DMS114 treated with DMSO at 0.1 percent for 48 hours (cell line): ENCODE measurements around the gene CACNA1I.
"Not testable (repeated sequence)": the region's sequence is repeated elsewhere in the genome, so short reads cannot be mapped to it uniquely, and the experiment has no call there.

Experiments used
- DNase-seq: peaks from one replicate; lab custom pipeline; 2025; ENCODE audit not compliant: unreplicated experiment; lab: John Stamatoyannopoulos, UW

The CACNA1I gene

DNA sequence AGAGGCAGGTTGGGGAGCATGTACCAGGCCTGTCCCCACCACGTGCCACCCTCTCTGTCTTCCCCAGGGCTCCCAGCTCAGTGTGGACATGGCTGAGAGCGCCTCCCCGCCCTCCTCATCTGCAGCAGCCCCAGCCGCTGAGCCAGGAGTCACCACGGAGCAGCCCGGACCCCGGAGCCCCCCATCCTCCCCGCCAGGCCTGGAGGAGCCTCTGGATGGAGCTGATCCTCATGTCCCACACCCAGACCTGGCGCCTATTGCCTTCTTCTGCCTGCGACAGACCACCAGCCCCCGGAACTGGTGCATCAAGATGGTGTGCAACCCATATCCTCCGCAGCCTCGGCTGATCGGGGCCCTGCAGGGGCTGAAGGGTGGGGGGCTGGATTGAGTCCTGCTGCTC lies at the start of gene CACNA1I:
CACNA1I (plus strand) TSS at position 89 of the 400 bp plus-strand sequence; CDS start at position 89, 0 bp downstream.
- no peak for DNase-seq

DNA sequence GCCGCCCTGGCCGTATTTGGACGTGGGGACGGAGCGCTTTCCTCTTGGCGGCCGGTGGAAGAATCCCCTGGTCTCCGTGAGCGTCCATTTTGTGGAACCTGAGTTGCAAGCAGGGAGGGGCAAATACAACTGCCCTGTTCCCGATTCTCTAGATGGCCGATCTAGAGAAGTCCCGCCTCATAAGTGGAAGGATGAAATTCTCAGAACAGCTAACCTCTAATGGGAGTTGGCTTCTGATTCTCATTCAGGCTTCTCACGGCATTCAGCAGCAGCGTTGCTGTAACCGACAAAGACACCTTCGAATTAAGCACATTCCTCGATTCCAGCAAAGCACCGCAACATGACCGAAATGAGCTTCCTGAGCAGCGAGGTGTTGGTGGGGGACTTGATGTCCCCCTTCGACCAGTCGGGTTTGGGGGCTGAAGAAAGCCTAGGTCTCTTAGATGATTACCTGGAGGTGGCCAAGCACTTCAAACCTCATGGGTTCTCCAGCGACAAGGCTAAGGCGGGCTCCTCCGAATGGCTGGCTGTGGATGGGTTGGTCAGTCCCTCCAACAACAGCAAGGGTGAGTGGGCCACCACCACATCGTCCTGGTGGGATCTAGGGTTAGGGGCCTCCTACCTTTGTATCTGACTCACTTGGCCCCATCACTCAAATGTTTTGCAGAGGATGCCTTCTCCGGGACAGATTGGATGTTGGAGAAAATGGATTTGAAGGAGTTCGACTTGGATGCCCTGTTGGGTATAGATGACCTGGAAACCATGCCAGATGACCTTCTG lies 49.3 kb upstream of the CACNA1I start:
- peak; percentile 37 for DNase-seq

DNA sequence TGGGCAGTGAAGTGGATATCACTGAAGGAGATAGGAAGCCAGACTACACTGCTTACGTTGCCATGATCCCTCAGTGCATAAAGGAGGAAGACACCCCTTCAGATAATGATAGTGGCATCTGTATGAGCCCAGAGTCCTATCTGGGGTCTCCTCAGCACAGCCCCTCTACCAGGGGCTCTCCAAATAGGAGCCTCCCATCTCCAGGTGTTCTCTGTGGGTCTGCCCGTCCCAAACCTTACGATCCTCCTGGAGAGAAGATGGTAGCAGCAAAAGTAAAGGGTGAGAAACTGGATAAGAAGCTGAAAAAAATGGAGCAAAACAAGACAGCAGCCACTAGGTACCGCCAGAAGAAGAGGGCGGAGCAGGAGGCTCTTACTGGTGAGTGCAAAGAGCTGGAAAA lies 48.5 kb upstream of the CACNA1I start:
- not testable (repeated sequence) for DNase-seq

GRCh38 chr22:39522567-39523300 lies 47.8 kb upstream of the CACNA1I start:
- no peak for DNase-seq

- no peak for DNase-seq
Measured at GRCh38 chr22:39524089-39524752, 46.3 kb upstream of the CACNA1I start.

GRCh38 chr22:39524753-39525657 lies 45.5 kb upstream of the CACNA1I start:
- DNase-seq, result no peak

- no peak for DNase-seq
Measured at GRCh38 chr22:39525658-39525975, 44.9 kb upstream of the CACNA1I start.

DNA sequence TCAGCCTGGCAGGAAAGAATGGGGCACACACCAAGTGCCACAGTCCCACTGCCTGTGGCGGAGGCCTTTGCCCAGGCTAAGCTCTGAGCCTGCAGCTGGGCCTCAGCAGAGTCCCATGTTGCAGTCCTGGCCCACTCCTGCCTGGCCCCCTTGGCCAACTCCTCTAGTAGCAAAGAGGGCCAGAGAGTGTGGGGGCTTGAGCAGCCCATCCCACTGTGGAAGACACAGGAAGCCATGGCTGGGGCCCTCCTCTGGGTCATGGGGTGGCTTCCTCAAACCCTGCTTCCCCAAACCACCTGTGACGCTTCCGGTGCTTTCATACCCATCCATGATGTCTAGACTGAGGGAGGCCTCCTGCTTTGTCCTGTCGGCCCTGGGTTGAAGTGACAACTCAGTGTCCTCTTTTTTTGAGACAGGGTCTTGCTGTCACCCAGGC lies 43.8 kb upstream of the CACNA1I start:
- DNase-seq, result no peak

DNA sequence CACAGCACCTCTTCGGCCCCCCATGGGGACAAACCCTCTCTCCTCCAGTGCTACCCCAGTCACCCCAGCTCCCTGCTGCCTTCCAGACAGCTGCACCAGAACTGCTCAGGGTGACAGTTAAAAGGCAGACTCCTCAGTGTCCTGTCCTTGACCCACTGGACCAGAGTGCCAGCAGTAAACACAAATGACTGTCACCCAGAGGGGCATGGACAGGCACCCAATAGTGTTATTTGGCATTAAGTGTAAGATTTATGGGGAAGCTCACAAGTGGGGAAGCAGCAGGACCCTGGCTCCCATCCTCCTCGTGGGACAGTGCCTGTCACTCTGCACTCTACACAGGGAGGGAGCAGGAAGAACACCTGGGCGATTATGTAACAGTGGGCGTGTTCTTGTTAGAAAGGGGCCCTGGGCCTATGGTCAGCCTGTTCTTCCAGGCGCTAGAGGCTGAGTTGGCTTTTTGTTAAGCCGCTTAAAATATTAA lies 43.0 kb upstream of the CACNA1I start:
- DNase-seq, result no peak

GRCh38 chr22:39528080-39528661 lies 42.4 kb upstream of the CACNA1I start:
- no peak for DNase-seq

DNA sequence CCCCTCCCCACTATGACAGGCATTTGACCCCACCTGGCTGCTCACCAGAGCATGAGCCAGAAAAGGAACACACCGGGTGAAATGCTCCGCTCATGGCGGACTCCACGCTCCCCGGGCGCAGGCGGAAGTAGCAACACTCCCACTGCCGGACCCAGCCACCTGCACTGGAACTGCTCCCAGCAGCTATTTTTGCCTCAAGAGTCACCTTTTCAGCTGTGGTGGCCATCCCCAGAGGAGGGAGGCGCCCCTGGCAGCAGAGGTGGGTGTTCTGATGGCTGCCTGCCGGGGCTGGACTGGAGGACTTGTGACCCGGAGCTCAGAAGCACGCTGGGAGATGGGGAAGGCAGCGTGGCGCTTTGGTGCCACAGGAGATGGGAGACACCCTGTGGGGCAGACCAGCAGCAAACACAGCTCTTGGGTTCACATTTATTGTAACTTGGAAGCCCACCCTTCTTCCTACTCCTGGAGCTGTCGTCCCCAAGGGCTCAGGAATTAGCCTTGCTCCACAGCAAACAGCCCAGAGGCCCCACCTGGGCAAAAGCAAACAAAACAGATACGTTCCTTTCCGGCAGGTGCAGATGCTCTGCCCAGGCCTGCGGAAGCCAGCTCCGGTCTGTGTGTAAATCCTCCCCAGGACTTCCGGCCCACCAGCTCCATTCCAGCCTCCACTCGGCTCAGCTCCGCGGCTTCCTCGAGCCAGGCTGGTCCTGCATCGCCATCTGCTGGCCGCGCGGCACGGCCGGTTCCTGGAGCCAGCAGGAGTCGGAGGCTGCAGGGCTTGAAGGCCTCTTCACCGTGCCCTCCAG lies 41.7 kb upstream of the CACNA1I start:
- DNase-seq, result peak; percentile 76

DNA sequence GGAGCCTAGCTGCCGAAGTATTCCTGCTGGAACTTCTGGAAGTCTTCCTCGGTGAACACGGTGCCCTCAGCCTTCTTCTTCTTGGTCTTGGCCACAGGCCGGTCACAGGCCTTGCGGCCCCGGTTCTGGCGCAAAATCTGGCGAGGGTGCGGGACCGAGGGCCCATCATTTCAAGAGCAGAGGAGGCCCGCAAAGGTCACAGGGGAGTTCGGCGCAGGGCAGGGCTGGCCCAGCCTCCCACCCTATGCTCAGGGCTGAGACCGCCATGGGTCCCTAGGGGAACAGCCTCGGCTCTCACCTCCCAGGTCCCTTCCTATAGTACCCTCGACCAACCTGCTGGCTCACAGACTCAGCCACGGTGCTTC lies 41.1 kb upstream of the CACNA1I start:
- DNase-seq, result no peak

DNA sequence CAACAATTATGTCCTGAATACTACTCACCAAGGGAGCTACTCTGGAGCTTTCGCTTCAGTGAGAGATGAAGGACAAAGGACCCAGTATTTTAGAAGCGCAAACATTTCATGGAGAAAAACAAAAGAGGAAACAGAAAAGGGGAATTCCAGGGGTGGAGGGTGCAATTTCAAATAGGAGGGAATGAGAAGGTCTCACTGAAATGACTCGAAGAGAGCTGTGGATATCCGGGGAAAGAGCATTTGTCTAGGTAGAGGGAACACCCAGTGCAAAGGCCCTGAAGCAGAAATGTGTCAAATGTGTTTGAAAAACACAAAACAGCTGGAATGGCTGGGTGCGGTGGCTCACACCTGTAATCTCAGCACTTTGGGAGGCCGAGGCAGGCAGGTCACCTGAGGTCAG lies 40.4 kb upstream of the CACNA1I start:
- no peak for DNase-seq

DNA sequence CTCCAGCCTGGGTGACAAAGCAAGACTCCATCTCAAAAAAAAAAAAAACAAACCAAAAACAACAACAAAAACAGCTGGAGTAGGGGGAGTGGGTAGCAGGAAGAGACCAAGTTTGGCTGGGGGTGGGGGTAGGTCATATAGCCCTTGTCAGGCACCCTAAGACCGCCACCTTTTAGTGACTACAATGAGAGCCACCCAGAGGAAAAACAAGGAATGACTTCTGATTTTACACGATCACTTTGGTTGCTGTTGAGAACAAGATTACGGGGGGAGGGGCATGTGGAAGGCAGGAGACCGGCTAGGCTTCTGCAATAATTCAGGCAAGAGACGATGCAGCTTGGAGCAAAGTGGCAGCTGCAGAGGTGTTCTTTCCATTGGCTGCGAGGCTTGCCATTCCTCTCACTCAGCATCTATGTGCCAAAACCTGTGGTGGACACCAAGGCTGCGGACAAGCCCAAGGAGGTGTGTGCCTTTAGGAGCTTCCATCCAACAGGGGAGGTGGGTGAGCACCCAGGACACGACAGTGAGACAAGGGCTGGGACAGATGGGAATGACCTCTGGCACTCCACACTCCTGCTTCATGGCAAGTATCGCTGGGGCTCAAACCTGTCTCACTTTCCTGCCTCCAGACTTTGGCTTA lies 39.7 kb upstream of the CACNA1I start:
- peak; percentile 61 for DNase-seq

- DNase-seq, result peak; percentile 99
Measured at GRCh38 chr22:39532215-39533073, 38.1 kb upstream of the CACNA1I start, which contains the start of gene RPS19BP1. Gene RPS19BP1, minus strand, starts transcription at chr22:39532748. Its CDS starts 10 bp downstream, at chr22:39532738.

GRCh38 chr22:39534092-39534506 lies 36.5 kb upstream of the CACNA1I start:
- DNase-seq, result no peak

GRCh38 chr22:39534591-39535356 lies 35.8 kb upstream of the CACNA1I start:
- DNase-seq, result peak; percentile 40
